ENCODE data around the gene SAFB2.

Gene SAFB2

GRCh38 chr19:5579286-5579685 lies 43.3 kb downstream of the SAFB2 start:
- Histone ChIP-seq H3K36me3 (ENCODE audit: control insufficient read depth, low read length) (no peaks in the 10 kb centered on the region), H3K9me2 (replicated peaks; ENCODE audit: control insufficient read depth, low read length) (no peaks in the 10 kb centered on the region), H3F3A (ENCODE audit: control insufficient read depth, insufficient read depth) (no peaks in the 10 kb centered on the region), H3K27ac (ENCODE audit: low read depth, low read length) (no peak overlapping the region), H3K79me2 (ENCODE audit: control insufficient read depth, low read length) (no peaks in the 10 kb centered on the region), H3K4me1 (ENCODE audit: control insufficient read depth, low read length) (peaks cover 3% of the 10 kb centered on the region), H3K4me2 (ENCODE audit: low read length) (no peak overlapping the region), H3K9me3 (ENCODE audit: control insufficient read depth, insufficient read depth, low read length) (no peaks in the 10 kb centered on the region), H3K27me3 (ENCODE audit: control insufficient read depth, low read length) (no peaks in the 10 kb centered on the region), H3K4me3 (ENCODE audit: low read length) (no peak overlapping the region), H4K20me1 (ENCODE audit: control insufficient read depth, insufficient read depth, low read depth, low read length) (no peaks in the 10 kb centered on the region)
- TF ChIP-seq, protein P1, sequence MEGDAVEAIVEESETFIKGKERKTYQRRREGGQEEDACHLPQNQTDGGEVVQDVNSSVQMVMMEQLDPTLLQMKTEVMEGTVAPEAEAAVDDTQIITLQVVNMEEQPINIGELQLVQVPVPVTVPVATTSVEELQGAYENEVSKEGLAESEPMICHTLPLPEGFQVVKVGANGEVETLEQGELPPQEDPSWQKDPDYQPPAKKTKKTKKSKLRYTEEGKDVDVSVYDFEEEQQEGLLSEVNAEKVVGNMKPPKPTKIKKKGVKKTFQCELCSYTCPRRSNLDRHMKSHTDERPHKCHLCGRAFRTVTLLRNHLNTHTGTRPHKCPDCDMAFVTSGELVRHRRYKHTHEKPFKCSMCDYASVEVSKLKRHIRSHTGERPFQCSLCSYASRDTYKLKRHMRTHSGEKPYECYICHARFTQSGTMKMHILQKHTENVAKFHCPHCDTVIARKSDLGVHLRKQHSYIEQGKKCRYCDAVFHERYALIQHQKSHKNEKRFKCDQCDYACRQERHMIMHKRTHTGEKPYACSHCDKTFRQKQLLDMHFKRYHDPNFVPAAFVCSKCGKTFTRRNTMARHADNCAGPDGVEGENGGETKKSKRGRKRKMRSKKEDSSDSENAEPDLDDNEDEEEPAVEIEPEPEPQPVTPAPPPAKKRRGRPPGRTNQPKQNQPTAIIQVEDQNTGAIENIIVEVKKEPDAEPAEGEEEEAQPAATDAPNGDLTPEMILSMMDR (IDR thresholded peaks at IDR 0.05; ENCODE audit: low read depth, low read length, poor library complexity, severe bottlenecking) = no peak
- TF ChIP-seq EZH2phosphoT487 (IDR thresholded peaks at IDR 0.05; ENCODE audit: borderline replicate concordance, low read length) = no peak

DNA sequence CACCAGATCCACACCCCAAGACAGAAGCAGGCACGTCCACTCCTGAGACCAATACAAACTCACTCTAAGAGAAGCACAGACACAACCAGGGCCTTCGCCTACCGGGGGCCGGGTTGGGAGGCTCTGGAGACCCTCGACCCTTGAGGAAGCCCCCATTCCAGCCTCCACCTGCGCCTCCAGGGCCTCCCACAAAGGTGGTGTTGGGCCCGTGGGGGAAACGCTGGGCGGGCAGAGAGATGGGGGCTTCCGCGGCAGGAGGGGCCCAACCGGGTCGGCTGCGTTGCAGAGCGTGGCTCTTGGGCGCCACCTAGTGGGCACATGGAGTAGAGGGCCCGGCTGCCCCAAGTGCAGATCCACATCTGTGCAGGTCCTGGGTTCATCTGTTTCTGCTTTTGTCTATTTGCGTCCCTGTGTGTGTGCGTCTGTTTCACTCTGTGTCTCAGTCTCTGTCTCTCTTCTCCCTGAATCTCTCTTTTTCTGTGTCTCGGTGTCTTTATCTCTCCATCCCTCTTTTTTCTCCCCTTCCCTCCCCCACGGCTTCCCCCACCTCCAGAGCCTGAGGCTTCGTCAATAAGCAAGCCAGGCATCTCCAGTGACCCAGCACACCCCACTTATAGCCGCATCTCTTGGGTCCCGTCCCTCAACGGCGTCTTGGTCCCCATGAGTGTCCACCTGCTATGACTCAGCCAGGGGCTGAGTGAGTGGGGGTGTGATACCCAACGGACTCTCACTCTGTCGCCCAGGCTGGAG lies 44.3 kb downstream of the SAFB2 start:
- Histone ChIP-seq H3K9me2 (replicated peaks; ENCODE audit: control insufficient read depth, low read length) (no peaks in the 10 kb centered on the region), H3K4me2 (ENCODE audit: low read length) (peak overlapping the region; percentile 31), H4K20me1 (ENCODE audit: control insufficient read depth, insufficient read depth, low read depth, low read length) (no peaks in the 10 kb centered on the region), H3K27me3 (ENCODE audit: control insufficient read depth, low read length) (no peaks in the 10 kb centered on the region), H3K9me3 (ENCODE audit: control insufficient read depth, insufficient read depth, low read length) (no peaks in the 10 kb centered on the region), H3K4me3 (ENCODE audit: low read length) (no peak overlapping the region), H3F3A (ENCODE audit: control insufficient read depth, insufficient read depth) (no peaks in the 10 kb centered on the region), H3K79me2 (ENCODE audit: control insufficient read depth, low read length) (no peaks in the 10 kb centered on the region), H3K36me3 (ENCODE audit: control insufficient read depth, low read length) (no peaks in the 10 kb centered on the region), H3K4me1 (ENCODE audit: control insufficient read depth, low read length) (peaks cover 3% of the 10 kb centered on the region), H3K27ac (ENCODE audit: low read depth, low read length) (no peak overlapping the region)
- TF ChIP-seq, protein P1 (IDR thresholded peaks at IDR 0.05; ENCODE audit: low read depth, low read length, poor library complexity, severe bottlenecking) = peak; percentile 96
- no peak for TF ChIP-seq EZH2phosphoT487 (IDR thresholded peaks at IDR 0.05; ENCODE audit: borderline replicate concordance, low read length)

- Histone ChIP-seq H3K9me2 (replicated peaks; ENCODE audit: control insufficient read depth, low read length) (no peaks in the 10 kb centered on the region), H3K27me3 (ENCODE audit: control insufficient read depth, low read length) (no peaks in the 10 kb centered on the region), H3K36me3 (ENCODE audit: control insufficient read depth, low read length) (no peaks in the 10 kb centered on the region), H3K4me1 (ENCODE audit: control insufficient read depth, low read length) (peaks cover 3% of the 10 kb centered on the region), H3K79me2 (ENCODE audit: control insufficient read depth, low read length) (no peaks in the 10 kb centered on the region), H3K4me2 (ENCODE audit: low read length) (no peak overlapping the region), H3K9me3 (ENCODE audit: control insufficient read depth, insufficient read depth, low read length) (no peaks in the 10 kb centered on the region), H3K27ac (ENCODE audit: low read depth, low read length) (no peak overlapping the region), H3K4me3 (ENCODE audit: low read length) (no peak overlapping the region), H4K20me1 (ENCODE audit: control insufficient read depth, insufficient read depth, low read depth, low read length) (no peaks in the 10 kb centered on the region), H3F3A (ENCODE audit: control insufficient read depth, insufficient read depth) (no peaks in the 10 kb centered on the region)
- TF ChIP-seq, protein P1 (IDR thresholded peaks at IDR 0.05; ENCODE audit: low read depth, low read length, poor library complexity, severe bottlenecking) = no peak
Observed at GRCh38 chr19:5575590-5575989, 47.0 kb downstream of the SAFB2 start.
